ENCODE results near the gene ARSB.
"Not testable (repeated sequence)": the region's sequence is repeated elsewhere in the genome, so short reads cannot be mapped to it uniquely, and the experiment has no call there.

Gene ARSB

DNA sequence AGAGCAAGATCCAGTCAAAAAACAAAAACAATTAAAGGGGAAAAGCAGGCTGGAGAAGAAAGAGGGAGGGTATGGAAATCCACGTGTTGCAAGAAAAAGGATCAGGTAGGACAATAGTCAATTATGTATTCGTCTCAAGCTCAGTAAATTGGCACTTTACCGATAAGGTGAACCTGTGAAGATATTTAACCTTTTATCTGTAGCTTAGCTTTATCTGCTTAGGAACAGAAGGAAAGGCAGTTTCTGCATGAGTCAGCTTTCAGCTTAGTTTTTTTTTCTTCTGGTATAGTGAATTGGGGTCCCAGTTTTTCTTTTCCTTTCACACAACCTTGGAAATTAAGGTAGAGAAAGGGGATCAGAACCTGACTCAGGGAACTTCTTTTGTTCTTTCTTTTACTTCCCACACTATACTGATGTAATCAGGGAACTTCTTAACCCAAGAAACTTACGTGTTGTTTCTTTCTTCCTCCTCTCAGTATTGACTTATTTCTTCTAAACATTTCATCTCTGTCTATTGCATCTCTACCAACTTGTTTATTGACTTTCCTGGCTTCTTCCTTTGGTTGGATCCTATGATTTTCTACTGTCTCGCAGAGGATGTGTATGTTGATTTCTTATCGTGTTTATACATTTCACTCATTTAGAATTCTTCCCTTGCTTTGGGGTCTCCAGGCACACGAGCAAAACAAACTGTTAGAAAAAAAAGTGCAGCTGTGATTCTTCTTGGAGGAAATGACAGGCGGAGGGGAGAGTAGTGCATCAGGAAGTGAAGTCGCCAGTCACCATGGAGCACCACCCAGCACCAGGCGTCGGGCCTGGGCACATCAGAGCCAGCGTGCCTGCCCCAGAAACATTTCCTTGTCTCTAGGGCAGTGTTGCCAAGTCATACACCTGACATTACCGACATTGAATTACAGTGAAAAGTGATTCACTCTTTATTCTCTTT, 213.6 kb downstream of the ARSB start:
- no peak for DNase-seq

DNA sequence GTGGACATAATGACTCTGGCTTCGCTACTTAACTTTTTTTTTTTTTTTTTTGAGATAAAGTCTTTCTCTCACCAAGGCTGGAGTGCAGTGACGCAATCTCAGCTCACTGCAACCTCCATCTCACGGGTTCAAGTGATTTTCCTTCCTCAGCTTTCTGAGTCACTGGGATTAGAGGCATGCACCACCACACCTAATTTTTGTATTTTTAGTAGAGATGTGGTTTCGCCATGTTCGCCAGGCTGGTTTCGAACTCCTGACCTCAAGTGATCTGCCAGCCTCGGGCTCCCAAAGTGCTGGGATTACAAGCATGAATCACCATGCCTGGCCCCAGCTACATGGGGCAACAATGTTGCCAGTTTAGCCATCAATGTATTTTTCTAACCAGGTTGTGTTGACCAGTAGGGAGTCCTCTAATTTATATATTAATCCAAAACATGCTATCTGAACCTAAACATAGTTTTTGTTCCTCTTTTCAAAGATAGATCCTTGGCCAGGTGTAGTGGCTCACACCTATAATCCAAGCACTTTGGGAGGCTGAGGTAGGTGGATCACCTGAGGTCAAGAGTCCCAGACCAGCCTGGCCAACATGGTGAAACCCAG, 216.2 kb downstream of the ARSB start:
- no peak for DNase-seq

- no peak for DNase-seq
Observed at GRCh38 chr5:78766412-78766762, 218.7 kb downstream of the ARSB start.

- DNase-seq: no peak
Observed at GRCh38 chr5:78765756-78766411, 219.2 kb downstream of the ARSB start.

DNA sequence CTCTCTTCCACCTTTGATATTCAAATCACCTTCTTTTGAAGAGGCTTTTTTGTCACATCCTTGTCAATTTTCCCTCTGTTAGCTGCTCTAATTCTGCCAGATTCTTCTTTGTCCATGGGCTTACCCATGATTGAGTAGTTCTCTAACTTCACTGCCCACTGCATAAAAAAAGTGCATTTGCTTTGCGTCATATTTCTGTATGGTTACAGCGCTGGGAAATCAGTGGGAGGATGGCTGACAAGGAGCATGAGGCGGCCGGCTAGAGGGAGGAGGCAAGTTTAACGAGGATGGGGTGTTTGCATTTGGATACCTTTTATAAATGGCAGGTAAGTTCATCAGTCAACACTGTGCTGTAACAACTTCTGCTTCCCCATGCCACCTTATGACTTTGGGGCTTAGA, 220.0 kb downstream of the ARSB start:
- no peak for DNase-seq

GRCh38 chr5:78763659-78764189, 221.4 kb downstream of the ARSB start:
- no peak for DNase-seq

- DNase-seq: not testable (repeated sequence)
Observed at GRCh38 chr5:78762743-78763142, 222.4 kb downstream of the ARSB start.

DNA sequence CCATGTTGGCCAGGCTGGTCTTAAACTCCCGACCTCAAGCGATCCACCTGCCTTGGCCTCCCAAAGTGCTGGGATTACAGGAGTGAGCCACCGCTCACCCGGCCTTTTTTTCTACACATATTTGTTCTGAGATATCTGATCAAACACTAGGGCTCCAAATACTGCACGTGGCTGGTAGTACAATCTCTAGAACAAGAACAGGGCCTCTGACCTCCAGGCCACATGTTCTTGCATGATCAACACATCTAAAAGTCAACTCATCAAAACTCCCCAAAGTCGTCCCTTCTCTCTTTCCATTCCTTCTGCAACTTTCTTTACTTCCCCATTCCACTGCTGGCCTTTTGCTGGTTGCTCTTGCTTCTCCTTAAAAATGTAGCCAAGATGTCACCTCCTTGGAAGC, 223.3 kb downstream of the ARSB start:
- no peak for DNase-seq

DNA sequence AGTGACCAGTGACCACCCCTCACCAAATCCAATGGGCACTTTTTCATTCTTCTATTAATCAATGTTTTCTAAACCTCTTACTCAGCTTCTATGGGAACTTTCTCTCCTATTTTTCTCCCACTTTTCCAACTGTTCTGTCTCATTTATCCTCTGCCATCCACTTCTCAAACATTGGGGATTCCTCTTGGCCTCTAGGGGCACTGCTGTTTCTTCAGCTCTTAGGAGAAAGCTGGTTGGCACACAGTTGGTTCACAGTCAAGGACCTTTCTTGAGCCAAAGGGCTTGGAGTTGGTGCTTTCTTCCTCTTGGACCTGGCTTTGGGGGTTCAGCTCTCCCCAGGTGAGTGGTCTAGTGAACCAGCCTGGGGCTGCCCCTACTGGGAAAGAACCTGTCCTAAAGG, 224.3 kb downstream of the ARSB start:
- no peak for DNase-seq

GRCh38 chr5:78760366-78760765, 224.7 kb downstream of the ARSB start:
- DNase-seq: no peak

GRCh38 chr5:78758169-78758839, 226.8 kb downstream of the ARSB start:
- no peak for DNase-seq

- DNase-seq: peak; percentile 4
Observed at GRCh38 chr5:78757269-78758053, 227.6 kb downstream of the ARSB start.

DNA sequence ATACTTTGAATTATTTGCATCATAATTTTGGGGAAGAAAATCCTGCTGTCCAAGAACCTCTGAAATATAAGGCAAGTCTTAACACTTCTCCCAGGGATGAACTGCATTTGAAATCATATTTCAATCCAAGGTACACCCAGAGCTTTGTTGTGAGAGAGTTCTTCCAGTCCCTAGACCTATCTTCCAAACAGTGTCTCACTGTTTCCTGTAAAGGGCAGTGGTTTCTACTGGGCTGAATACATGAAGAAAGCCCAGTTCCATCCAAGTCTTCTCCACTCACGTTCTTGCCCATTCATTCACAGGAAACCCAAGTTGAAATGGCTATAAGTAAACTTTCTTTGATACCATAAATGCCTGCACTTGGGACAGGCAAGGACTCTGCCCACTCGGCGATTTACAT, 228.3 kb downstream of the ARSB start:
- DNase-seq: no peak

DNA sequence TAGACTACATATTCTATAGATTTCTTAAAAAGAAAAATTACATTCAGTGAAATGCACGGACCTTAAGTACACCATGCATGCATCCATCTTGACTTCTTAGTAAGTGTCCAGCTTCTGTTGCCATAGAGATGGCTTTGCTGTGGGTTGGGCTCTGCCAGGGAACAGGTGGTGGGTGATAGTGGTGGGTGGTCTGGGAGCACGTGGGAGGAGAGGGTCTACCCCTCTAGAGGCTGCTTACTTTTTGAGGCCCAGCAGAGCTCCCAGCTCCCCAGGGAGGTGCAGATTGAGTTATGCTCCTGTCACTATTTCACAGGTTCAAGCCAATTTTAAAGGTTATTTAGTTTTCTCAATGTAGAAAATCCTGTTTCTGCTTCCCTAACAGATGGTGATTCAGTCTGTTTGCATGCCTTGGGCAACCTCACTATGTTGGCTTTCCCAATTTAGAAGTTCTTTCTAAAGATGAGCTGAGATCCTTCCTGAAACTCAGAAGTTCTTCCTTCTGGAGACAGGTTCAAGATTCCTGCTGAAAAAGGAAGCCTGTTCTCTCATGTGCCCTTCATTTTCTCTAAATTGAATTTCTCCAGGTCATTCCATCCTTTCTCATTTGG, 229.2 kb downstream of the ARSB start:
- DNase-seq: no peak

DNA sequence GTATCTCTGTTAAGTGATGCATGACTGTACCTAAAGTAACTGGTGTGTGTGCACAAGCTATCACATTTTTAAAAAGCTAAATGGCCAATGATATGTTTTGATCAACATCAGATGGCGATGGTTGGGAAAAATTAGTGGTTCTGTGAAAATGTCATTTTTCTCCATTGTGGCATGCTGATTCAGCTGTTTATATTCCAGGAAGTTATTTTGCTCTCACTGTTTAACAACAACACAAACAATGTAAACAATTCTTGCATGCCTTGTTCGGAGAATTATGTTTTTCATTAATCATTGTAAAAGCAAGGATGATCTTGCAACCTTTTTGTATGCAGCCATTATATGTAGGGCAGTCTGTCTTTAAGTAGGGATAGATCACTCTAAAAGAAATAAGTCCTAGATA, 230.5 kb downstream of the ARSB start:
- no peak for DNase-seq

DNA sequence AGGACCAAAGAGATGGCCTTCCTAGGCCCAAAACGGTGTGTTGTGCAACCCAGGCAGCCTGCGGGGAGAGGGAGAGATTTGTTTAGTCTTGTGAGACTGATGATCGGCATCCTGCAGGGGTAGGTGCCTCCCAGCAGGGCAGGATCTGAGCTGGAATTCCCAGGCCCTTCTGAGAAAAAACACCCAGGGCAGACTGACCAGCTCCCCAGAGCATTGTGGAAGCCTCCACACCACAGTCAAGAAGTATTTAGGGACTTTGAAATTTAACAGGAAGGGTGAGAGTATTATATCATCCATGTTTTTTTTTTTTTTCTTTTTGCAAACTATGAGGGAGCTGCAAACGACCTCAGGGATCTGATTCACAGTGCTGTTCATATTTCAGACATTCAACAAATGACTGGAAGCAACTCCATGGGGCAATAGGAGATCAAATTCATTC, 232.0 kb downstream of the ARSB start:
- no peak for DNase-seq

DNA sequence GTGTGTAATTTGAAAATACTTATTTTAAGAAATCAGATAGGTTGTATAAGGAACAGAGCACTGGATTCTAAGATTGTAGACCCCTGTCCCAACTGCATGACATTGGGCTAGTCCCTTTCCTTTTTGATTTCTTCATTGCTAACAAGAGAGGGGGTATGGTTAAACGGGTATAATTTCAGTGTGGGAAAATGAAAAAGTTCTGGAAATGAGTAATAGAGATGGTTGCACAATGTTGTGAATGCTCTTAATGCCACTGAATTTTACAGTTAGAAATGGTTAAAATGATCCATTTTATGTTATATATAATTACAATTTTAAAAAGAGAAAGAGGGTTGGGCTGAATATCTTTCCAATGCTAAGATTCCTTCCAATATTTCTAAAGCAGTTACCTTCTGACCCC, 233.2 kb downstream of the ARSB start:
- no peak for DNase-seq

DNA sequence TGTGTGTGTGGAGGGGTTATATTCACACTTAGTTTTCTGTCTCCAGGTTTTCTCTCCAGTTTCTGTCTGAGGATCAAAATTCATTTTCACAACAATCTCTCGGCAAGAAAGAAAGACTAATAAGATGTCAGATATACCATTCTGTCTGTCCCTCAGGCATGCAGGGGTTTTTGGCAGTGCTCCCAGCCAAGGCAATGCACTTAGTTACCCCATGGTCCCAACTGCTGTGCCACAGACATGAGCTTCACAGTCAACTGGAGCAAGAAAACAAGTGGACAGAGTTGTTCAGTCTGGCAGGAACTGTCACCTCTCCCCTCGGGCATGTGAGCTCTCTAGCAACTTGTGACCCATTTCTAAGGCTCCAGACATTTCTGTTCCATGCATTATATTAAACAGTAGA, 234.8 kb downstream of the ARSB start:
- DNase-seq: no peak

DNA sequence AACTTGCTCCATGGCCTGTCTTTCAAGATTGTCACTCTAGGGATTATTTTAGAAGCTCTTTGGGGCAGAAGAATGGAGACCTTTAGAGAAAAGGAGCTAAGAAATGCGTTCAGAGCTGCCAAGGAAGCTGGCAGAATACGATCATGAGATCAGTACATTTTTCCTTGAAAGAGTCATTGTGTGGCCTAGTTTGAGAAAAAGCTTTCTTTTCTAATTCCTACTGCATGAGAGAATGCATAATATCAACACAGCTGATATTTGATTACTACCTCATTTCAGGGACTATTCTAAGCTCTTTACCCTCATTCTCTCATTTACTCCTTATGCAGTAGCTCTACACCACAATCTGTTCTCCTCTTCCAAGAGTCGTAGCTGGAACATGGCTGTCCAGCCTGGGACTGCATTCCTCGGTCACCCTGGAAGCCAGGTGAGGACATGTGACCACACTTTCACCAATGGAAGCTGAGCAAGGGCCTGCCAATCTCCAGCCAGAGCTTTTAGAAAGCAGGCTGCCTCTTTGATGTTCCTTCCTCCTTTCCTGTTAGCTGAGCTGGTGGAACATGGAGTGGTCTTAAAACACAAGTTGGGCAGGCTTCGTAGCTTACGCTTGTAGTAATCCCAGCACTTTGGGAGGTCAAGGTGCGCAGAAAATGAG, 237.3 kb downstream of the ARSB start:
- DNase-seq: no peak

GRCh38 chr5:78747055-78747454, 238.1 kb downstream of the ARSB start:
- no peak for DNase-seq

All from stimulated activated CD4-positive, alpha-beta T cell treated with anti-CD3 and anti-CD28 coated beads, Interleukin-1b, Interleukin-23, amount 100 ng/mL, for 48 hours (primary cell).